HG03521 (cell line): ENCODE results near the gene MAGI2.

ENCODE experiments used
- ATAC-seq: cut with Tn5 transposase; IDR thresholded peaks from one replicate; pipeline ENCODE4 v1.9.1; 2021; ENCODE audit warnings: mild to moderate bottlenecking, moderate library complexity; ENCODE audit not compliant: unreplicated experiment

The MAGI2 gene

DNA sequence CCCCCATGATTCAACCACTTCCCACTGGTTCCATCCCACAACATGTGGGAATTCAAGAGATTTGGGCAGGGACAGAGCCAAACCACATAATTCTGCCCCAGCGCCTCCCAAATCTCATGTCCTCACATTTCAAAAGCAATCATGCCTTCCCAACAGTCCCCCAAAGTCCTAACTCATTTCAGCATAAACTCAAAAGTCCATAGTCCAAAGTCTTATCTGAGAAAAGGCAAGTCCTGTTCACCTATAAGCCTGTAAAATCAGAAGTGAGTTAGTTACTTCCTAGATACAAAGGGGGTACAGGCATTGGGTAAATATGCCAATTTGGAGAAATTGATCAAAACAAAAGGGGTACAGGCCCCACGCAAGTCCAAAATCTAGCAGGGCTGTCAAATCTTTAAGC, 272.9 kb downstream of the MAGI2 start:
- no peak for ATAC-seq

DNA sequence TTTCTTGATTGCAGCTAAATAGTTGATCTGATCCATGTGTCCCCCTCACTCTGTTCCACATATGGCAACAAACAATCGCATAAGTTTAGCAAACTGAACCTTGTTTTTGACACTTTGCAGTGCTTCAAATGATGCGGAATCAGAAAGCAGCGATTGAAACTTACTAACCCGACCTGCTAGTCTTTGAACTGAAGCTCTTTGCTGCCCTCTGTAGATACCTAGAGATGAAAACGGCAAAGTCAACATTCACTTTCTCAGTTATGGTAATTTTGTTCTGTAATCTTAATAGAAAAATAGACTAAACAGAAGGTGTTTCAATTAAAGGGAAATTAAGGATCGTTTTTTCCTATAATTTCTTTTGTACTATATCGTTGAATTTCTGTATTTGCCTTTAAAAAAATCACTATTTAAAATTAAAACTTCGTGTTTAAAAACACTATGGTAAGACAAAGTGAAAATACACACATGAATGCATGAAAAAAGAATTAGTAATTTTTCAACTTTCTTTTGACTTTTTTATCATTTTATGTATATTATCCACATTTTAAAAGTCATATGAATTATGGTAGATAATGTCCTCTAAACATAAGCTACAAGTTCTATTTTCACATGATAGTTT, 276.5 kb downstream of the MAGI2 start:
- ATAC-seq: no peak

DNA sequence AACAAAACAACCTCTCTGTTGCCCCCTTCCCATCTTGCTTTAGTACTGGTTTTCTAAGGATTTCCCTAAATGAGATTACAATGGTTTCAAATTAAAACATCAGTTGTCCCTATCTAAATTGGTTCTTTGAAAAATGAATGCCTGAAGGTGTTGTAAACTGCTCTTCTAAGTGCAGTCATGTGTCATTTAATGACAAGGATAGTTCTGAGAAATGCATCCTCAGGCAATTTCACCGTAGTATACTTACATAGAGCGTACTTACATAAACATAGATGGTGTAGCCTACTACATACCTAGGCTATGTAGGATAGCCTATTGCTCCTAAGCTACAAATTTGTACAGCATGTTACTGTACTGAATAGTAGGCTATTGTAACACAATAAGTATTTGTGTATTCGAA, 278.1 kb downstream of the MAGI2 start:
- no peak for ATAC-seq

DNA sequence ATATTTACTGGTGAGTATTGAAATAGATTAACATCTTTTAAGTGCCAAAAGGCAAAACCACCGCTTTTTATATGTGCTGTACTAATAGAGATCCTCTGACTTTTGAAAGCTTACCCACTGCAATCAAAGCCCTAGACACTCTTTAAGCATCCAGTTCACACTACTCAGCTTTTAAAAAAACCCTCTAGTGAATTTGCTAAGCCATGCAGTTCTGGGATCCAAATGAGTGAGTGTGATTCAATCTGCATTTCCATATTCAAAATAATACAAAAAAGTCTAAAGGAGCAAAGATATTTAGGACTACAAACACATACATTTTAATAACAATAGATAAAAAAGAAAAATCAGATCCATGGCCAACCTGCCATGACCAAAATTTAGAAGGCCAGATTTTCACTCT, 288.2 kb downstream of the MAGI2 start:
- no peak for ATAC-seq

DNA sequence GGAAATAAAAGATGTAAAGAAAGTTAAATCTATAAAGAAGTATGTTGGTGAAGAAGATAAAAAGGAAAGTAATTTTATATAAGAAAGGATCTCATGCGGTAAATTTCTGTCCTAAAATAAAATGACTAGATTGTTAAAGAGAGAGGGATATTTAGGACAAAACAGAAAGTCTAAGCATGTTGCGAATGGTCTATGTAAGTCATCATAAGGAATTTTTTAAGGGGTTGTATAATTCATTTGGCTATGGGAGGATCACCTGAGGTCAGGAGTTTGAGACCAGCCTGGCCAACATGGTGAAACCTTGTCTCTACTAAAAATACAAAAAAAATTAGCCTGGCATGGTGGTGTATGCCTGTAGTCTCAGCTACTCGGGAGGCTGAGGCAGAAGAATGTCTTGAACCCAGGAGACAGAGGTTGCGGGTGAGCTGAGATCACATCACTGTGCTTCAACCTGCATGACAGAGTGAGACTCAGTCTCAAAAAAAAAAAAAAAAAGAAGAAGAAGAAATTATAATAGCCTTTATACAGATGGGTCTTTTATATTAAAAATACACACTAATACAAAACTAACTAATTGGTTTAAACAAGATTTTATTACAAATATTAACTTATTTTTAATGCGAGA, 294.3 kb downstream of the MAGI2 start:
- no peak for ATAC-seq

DNA sequence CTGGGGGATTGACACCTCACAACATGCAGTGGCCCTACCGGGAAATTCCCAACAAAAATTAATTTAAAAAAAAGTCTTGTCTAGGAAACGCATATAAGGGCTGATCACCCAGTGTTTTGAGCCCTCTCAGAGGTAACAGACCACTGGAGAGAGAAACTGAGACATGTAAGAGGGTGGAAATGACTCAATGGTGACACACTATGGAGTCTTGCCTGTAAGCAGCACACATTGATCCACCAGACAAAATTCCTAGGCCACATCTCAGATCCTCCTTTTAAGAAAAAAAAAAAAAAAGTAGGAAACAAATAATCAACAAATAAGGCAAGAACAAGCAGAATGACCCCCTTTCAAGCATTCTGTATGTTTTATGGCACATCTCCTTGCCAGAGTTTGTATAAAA, 296.2 kb downstream of the MAGI2 start:
- no peak for ATAC-seq

DNA sequence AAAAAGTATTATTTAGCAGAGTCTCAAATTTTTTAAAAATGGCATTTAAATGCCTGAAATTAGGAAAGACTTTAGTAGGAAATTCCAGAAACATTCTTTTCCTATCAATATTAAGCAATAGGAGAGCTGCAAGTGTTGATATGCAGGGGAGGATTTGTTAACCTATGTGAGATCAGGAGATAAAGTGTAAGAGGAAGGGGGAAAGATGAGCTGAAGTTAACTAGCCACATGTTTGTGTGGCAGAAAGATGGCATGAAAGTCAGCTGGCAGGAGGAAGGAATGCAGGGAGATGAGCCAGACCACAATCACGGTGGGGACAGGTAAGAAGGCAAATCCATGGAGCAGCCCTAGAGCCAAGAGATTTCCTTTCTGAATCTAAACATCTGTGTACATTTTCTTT, 303.6 kb downstream of the MAGI2 start:
- no peak for ATAC-seq

DNA sequence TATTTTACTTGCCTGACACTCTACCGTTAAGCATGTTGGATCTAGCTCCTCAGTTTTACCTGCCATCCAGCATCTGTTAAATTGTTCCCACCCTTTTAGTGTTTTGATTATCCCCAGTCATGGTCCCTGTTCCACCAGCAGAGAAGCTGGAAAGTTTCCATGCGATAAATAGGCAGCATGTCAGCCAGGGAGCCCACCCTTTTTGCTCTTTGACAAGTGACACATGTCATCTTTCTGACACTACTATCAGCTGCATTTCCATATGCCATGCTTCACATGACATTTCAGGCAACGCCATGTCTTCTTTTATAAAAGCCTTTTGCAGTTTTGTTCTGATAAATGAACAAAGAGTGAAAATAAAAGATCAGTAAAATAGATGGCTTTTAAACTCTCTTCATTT, 310.8 kb downstream of the MAGI2 start:
- ATAC-seq: no peak

DNA sequence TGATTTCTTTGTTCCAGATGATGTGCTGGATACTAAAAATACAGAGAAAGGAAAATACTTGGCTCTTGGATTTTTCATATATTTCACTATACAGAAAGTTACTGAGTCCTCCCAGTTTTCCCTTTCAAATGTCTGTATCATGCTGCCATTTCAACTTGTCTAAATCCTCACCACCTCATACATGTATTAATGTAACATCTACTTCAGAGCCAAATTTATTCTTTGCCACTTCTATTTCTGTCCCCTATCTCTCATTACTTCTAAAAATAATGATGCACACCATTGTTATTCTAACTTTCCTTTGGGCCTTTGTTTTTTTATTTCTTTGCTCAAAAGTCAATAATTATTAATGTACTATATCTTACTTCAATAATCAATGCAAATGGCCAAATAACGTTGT, 312.2 kb downstream of the MAGI2 start:
- no peak for ATAC-seq

DNA sequence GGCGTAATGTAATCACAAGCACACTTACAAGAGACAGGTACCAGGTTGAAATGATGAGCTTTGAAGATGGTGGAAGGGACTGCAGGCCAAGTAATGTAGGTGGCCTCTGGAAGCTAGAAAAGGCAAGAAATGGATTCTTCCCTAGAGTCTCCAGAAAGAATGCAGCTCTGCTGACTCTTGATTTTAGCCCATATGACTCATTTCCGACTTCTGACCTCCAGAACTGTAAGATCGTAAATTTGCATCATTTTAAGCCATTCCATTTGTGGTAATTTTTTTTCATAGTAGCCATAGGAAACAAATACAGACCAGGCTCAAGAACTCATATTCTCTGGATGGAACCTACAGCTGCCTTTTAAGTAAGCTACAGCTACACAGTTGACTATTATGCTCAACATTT, 315.5 kb downstream of the MAGI2 start:
- ATAC-seq: no peak

DNA sequence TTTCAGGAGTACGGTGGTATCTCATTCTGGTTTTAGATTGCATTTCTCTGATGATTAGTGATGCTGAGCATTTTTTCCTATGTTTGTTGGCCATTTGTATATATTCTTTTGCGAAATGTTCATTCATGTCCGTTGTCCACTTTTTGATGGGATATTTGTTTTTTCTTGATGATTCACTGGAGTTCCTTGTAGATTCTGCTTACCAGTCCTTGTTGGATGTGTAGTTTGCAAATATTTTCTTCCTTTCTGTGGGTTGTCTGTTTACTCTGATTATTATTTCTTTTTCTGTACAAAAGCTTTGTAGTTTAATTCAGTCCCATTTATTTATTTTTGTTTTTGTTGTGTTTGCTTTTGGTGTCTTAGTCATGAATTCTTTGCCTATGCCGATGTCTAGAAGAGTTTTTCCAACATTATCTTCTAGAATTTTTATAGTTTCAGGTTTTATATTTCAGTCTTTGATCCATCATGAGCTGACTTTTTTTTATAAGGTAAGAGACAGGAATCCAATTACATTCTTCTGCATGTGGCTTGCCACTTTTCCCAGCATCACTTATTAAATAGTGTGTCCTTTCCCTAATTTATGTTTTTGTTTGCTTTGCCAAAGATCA, 320.5 kb downstream of the MAGI2 start:
- ATAC-seq: no peak

DNA sequence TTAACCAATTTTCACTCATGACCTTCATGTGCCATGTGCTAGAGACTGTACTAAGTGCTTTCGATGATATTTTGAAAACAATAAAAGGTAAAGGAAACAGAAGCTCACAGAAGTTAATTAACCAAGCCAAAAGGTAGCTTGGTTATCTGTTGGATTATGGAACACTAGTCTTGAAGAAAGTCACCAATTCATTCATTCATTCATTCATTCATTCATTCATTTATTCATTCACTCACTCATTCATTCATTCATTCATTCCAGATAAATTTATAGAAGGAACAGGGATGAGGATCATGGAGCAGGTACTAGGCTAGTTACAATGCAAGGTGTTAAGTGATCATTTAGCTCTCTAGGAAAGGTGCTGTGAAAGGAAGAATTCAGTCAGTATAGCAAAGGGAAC, 322.8 kb downstream of the MAGI2 start:
- ATAC-seq: no peak

DNA sequence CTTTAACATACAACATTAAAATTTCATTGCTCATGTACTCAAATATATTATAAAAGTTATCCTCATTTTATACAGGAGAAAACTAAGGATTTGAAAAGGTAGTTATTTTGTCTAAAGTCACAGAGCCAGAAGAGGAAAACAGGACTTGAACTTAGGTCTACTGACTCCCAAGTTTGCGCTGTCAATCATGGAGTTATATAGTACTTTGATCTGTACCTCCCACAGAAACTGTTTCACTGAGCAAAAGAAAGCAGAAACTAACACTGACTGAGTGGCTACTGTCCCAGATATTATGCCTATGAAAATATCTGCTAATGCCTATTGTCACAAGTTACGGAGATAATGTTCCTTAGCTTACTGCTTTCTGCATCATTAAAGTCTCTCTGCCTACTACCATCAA, 329.1 kb downstream of the MAGI2 start:
- no peak for ATAC-seq

DNA sequence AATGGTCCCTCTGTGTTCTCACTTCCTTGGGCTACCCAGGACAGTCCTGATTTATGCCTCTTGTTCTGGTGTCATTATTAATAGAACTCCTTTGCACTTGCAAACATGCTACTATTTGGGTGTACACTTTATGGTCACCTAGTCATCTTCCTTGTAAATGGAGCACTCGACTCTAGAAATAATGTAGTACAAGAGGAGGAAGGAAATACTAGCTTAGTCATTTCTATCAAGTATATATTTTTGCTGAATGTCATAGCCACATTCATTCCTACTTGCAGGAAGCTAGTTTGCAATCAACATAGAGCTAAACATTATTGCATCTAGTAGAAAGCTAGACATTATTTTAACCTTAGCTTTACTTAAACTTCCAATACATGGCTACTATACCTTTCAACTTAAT, 335.3 kb downstream of the MAGI2 start:
- ATAC-seq: no peak

DNA sequence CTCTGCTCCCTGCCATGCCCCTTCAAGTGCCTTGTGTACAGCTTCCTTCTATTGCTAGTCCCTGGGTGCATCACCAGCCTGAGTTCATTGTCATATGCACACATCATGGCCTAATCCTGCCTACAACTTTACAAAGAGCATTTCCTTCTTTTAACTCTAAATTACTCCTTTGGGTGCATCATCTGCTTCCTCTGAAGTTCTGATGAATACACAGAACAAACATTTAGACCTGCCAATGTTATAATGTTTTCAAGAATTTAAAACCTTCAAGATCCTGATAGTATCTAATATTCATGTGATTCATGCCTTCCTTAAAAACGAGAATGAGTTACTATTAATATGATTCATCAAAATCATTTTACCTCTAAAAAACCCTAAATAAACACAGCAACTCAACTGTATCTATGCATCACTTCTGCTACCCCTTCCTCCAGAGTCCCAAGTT, 357.1 kb downstream of the MAGI2 start:
- no peak for ATAC-seq

DNA sequence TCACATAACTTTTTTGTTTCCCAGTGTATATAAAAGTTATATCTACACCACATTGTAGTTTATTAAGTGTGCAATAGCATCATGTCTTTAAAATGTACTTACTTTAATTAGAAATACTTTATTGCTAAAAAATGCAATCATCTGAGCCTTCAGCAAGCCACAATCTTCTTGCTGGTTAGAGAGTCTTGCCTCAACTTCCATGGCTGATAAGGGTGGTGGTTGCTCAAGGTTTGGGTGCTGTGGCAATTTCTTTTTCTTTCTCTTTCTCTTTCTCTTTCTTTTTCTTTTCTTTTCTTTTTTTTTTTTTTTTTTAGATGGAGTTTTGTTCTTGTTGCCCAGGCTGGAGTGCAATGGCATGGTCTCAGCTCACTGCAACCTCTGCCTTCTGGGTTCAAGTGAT, 360.0 kb downstream of the MAGI2 start:
- ATAC-seq: no peak

DNA sequence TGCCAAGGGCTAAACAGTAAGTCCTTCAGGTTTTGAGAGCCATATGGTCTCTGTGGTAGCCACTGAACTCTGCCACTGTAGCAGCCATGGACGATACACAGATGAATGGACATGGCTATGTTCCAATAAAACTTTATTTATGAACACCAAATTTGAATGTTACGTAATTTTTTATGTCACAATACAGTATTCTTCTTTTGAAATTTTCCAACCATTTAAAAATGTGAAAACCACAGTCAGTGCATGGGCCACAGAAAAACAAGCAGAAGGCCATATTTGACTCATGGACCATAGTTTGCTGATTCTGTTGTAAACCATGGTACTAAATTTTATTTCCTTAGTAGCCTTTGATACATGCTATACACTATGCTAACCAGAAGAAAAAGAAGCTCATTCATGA, 361.8 kb downstream of the MAGI2 start:
- ATAC-seq: no peak

DNA sequence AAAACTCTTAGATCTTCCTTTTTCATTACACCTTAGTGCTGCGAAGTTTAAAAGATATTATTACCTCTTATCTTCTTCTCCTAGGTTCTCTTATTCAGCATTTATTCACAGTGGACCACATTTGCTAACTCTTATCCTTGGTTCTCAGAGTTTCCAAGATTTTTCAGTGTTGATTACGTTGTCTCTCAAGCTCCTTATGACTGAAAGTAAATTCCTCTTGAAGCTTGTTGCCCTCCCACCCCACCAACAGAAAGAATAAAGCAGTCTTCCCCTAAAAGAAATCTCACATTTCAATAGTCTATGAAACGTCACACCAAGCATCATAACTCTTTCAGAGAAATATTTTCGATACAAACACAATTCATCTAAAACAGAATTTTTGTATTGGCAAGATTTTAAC, 362.5 kb downstream of the MAGI2 start:
- ATAC-seq: no peak

DNA sequence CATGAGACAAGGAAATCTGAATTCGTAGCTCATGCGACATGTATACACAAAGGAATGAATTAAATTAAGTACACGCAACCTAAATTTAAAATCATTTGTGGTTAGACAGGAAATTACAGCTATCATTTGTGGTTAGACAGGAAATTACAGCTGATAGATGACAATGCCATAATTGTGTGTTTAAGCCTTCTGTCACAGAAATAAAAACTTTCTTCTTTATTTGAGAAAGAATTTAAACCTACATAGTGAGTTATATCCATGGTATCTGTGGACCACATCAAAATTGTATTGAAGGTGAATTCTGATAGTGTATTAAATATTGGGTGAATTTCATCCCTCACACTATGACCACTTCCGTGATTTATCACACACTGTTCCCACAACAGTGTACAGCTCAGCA, 362.9 kb downstream of the MAGI2 start:
- ATAC-seq: no peak

DNA sequence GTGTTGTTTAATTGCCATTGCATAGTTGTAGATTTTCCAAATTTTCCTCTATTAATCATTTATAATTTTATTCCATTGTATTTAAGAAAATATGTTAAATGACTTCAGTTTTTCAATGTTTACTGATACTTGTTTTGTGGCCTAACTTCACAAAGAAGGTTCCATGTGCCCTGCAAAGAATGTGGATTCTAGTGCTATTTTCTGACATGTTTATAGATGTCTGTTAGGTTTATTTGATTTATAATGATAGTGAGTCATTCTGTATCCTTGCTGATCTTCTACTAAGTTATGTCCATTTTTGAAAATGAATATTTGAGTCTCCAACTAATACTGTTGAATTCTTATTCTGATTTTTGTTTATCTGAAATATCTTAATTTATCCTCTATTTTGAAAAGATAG, 369.0 kb downstream of the MAGI2 start:
- ATAC-seq: no peak

DNA sequence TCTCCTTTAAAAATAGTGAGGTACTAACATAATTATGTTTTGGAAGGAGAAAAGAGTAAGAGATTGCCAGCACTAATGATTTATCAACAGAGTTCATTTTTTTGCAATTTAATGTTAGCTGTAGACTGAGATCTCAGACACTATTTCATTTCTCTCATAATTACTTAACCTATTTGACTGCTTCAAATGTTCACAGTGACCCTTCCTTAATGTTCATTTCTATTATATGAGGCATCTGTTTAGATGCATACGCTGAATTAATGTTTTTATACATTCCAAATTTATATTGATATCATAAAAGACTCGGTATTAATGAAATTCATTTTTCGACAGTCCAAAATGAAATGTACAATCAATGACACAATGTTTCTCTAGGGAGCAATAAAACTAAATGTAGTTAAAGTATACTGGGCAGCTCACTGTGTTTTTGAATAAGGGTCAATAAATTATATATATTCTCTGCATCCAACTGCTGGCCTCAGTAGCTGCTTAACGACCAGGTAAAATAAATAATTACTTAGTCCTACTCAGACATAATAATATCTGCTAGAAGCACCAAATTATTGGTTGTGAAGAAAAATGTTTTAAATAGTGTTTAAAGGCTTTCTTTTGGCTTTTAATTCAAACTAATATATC, 373.4 kb downstream of the MAGI2 start:
- no peak for ATAC-seq

DNA sequence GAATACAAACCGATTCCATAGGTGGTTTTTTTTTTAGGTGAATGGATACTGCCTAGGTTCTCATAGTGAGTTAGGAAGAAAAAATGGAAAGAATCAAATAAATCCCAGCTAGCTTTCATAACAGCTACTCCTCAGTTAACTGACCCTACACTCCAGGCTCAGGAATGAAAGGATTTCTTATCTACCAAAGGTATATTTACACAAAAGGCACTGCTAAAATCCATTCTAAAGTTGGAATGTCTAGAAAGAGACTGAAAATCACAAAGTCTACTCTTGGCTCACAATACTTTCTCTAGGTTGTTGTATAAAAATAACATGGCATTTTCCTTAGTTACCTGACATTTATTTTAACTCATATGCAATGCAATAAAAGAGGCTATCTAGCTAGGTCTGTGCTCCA, 375.2 kb downstream of the MAGI2 start:
- no peak for ATAC-seq
